Testis (tissue), 3 donors: ENCODE measurements around the gene PRAF2. TPM values are rescaled to one million over a fixed set of nuclear protein-coding genes. Genes with fewer than 3 reads are reported as not detected.

Experiments
- DNase-seq: peaks from one replicate; pipeline ENCODE4 v3.0.0-alpha.2; 2019
- H3K27ac ChIP-seq, 2 donors: fragments of 200-600 bp; sonication (generic); one replicate each; pipeline ENCODE4 v1.5.1; 2019
- H3K27me3 ChIP-seq: fragments of 200-600 bp; sonication (generic); one replicate; pipeline ENCODE4 v1.5.1; 2019
- H3K36me3 ChIP-seq: fragments of 200-600 bp; sonication (generic); one replicate; pipeline ENCODE4 v1.5.1; 2017; ENCODE audit warnings: low read depth; ENCODE audit errors: missing control alignments
- H3K4me1 ChIP-seq: fragments of 200-600 bp; sonication (generic); one replicate; pipeline ENCODE4 v1.5.1; 2019
- H3K4me3 ChIP-seq, 2 donors: fragments of 200-600 bp; sonication (generic); one replicate each; pipeline ENCODE4 v1.5.1; 2017 to 2019
- H3K9me3 ChIP-seq: fragments of 200-600 bp; sonication (generic); one replicate; pipeline ENCODE4 v1.5.1; 2017
- CTCF ChIP-seq, 3 experiments: fragments of 450-650 bp in 2 of 3; fragments of 200-600 bp in 1 of 3; sonication (generic) in 1 of 3; IDR thresholded peaks; one replicate each; pipeline ENCODE4 v1.5.1; 2016 to 2019; ENCODE audit warnings: antibody characterized with exemption in 3 of 3, mild to moderate bottlenecking in 2 of 3, moderate library complexity in 1 of 3
- POLR2A ChIP-seq: fragments of 450-650 bp; IDR thresholded peaks from one replicate; pipeline ENCODE4 v1.6.1; 2017; ENCODE audit warnings: antibody characterized with exemption, mild to moderate bottlenecking, moderate library complexity
- WGBS, 2 donors: methylation state at CpG; one replicate each; pipeline ENCODE4 v1.1.5; 2018; 5-methylcytosine and 5-hydroxymethylcytosine counted together
- intact Hi-C: fragments of 100-400 bp; cut with DNase I; formaldehyde crosslinking; loops from one replicate; pipeline ENCODE4 v1.15.1; 2023; ENCODE audit warnings: low total_unique reads
- polyA plus RNA-seq: library from polyadenylated mRNA; stranded (reverse); fragments of 350-450 nt; fragmentation: Illumina TruSeq; extraction: RNeasy Lipid Tissue Mini Kit (QIAGEN cat#74804); gene quantifications from one replicate; pipeline ENCODE4 v1.2.3, GENCODE V29; 2014; ENCODE audit warnings: low read depth, low replicate concordance; ENCODE audit not compliant: insufficient read depth
- total RNA-seq, 2 donors: library from RNA; depleted of rRNA; stranded (reverse); fragments of >200 nt; gene quantifications; one replicate each; pipeline ENCODE4 v1.2.3, GENCODE V29; 2016

Gene PRAF2
- total and polyA plus RNA-seq, 3 donors from 2014 or later = 43.7 to 60.9 (median 58.7) TPM

- no peaks in the 10 kb centered on the region for H3K9me3 ChIP-seq
- intact Hi-C loops = no loop called here
- 50% methylated on average over 1 to 4 of the region's 5 CpGs for WGBS, 2 donors
- H3K4me1 ChIP-seq = peaks cover 3% of the 10 kb centered on the region
- DNase-seq = no peak
- no peaks in the 10 kb centered on the region for H3K27me3 ChIP-seq
- no peak within 1 kb of the TSS for H3K27ac ChIP-seq
- H3K36me3 ChIP-seq = no peaks in the 10 kb centered on the region
- TF ChIP-seq CTCF (IDR thresholded peaks at IDR 0.05) = no peak
- no peak for TF ChIP-seq POLR2A
- H3K4me3 ChIP-seq = no peak within 1 kb of the TSS
Observed at GRCh38 chrX:49058794-49059193, 15.0 kb downstream of the PRAF2 start, which contains the start of gene CCDC120. CCDC120 (plus strand) TSS chrX:49058999; CDS start chrX:49062042, 3,043 bp downstream.

GRCh38 chrX:49054073-49054762 is 19.6 kb downstream of the PRAF2 start:
- intact Hi-C loops = no loop called here
- Histone ChIP-seq H3K27ac (peak overlapping the region; percentile 70 to 85), H3K27me3 (no peaks in the 10 kb centered on the region), H3K4me1 (peaks cover 3% of the 10 kb centered on the region), H3K36me3 (no peaks in the 10 kb centered on the region), H3K9me3 (no peaks in the 10 kb centered on the region), H3K4me3 (peak overlapping the region; percentile 60 to 67)
- no peak for TF ChIP-seq POLR2A
- no peak for TF ChIP-seq CTCF (IDR thresholded peaks at IDR 0.05)
- WGBS, 2 donors = 70 to 71% methylated on average over 5 of the region's 5 CpGs
- DNase-seq = no peak

GRCh38 chrX:49053223-49054072 is 20.4 kb downstream of the PRAF2 start:
- peak; percentile 59 for DNase-seq
- H3K36me3 ChIP-seq = no peaks in the 10 kb centered on the region
- TF ChIP-seq POLR2A (no peak), CTCF (IDR thresholded peaks at IDR 0.05) (no peak)
- H3K27me3 ChIP-seq = no peaks in the 10 kb centered on the region
- intact Hi-C loops = no loop called here
- 7 to 29% methylated on average over 1 to 63 of the region's 79 CpGs for WGBS, 2 donors
- H3K27ac ChIP-seq = peak overlapping the region; percentile 70 to 85
- H3K4me3 ChIP-seq = peak overlapping the region; percentile 60 to 67
- no peaks in the 10 kb centered on the region for H3K4me1 ChIP-seq
- H3K9me3 ChIP-seq = no peaks in the 10 kb centered on the region

GRCh38 chrX:49043987-49044281 is 29.9 kb downstream of the PRAF2 start:
- 25% methylated on average over 10 of the region's 13 CpGs; no CpG with 5 or more reads in 1 of the 2 donors for WGBS, 2 donors
- no peak for DNase-seq
- Histone ChIP-seq H3K9me3 (no peaks in the 10 kb centered on the region), H3K36me3 (no peaks in the 10 kb centered on the region), H3K27me3 (no peaks in the 10 kb centered on the region), H3K4me1 (no peaks in the 10 kb centered on the region), H3K4me3 (no peak overlapping the region), H3K27ac (peak overlapping the region in 1 of 2 donors; percentile 53)
- intact Hi-C loops = no loop called here
- TF ChIP-seq CTCF (IDR thresholded peaks at IDR 0.05) = no peak
- no peak for TF ChIP-seq POLR2A
